ENCODE results near the gene MYOM1. TPM values are rescaled to one million over a fixed set of nuclear protein-coding genes. Genes with fewer than 3 reads are reported as not detected.

MYOM1 gene
- total RNA-seq, 1 donor from 2014 or later: 4.9 TPM

- ChIA-PET POLR2A (interaction anchor here (0.7 kb wide), 1 partner anchor 342 kb away, joined by 5 read pairs; no protein-coding TSS in a partner anchor), CTCF (interaction anchor here (0.6 kb wide), 1 partner anchor 25 kb away, joined by 3 read pairs; no protein-coding TSS in a partner anchor)
- H3K36me3 Mint-ChIP-seq (ENCODE audit: low read depth): peaks cover 3% of the 10 kb centered on the region
- no peaks in the 10 kb centered on the region for H3K4me1 Mint-ChIP-seq
- no peak overlapping the region for H3K27ac Mint-ChIP-seq
- no peak for TF ChIP-seq CTCF (IDR thresholded peaks at IDR 0.05)
- no peaks in the 10 kb centered on the region for H3K9me3 Mint-ChIP-seq
- no peak for ATAC-seq (ENCODE audit: low read depth)
- no peak for DNase-seq
- H3K27me3 Mint-ChIP-seq: no peaks in the 10 kb centered on the region
- H3K4me3 Mint-ChIP-seq: no peak overlapping the region
- intact Hi-C loops (cut with micrococcal nuclease): no loop called here
Observed at GRCh38 chr18:3086871-3087270, 132.9 kb downstream of the MYOM1 start.

- CTCF ChIA-PET: interaction anchor here (1.1 kb wide), 1 partner anchor 44 kb away, joined by 3 read pairs; no protein-coding TSS in a partner anchor
- intact Hi-C loops (cut with micrococcal nuclease): no loop called here
- H3K36me3 Mint-ChIP-seq (ENCODE audit: low read depth): peaks cover 3% of the 10 kb centered on the region
- no peaks in the 10 kb centered on the region for H3K9me3 Mint-ChIP-seq
- POLR2A ChIA-PET: no interaction called here
- no peak overlapping the region for H3K27ac Mint-ChIP-seq
- no peak overlapping the region for H3K4me3 Mint-ChIP-seq
- H3K4me1 Mint-ChIP-seq: no peaks in the 10 kb centered on the region
- H3K27me3 Mint-ChIP-seq: no peaks in the 10 kb centered on the region
- DNase-seq (no peak), ATAC-seq (ENCODE audit: low read depth) (no peak)
- TF ChIP-seq CTCF (IDR thresholded peaks at IDR 0.05): no peak
Observed at GRCh38 chr18:3085612-3086011, 134.2 kb downstream of the MYOM1 start.

GRCh38 chr18:3084206-3084605 lies 135.6 kb downstream of the MYOM1 start:
- no peak for ATAC-seq (ENCODE audit: low read depth)
- DNase-seq: no peak
- ChIA-PET POLR2A (no interaction called here), CTCF (no interaction called here)
- H3K4me3 Mint-ChIP-seq: no peak overlapping the region
- no peaks in the 10 kb centered on the region for H3K9me3 Mint-ChIP-seq
- H3K27ac Mint-ChIP-seq: no peak overlapping the region
- no peaks in the 10 kb centered on the region for H3K27me3 Mint-ChIP-seq
- TF ChIP-seq CTCF (IDR thresholded peaks at IDR 0.05): no peak
- no peaks in the 10 kb centered on the region for H3K4me1 Mint-ChIP-seq
- H3K36me3 Mint-ChIP-seq (ENCODE audit: low read depth): peaks cover 3% of the 10 kb centered on the region
- intact Hi-C loops (cut with micrococcal nuclease): no loop called here

GRCh38 chr18:3083766-3084165 lies 136.0 kb downstream of the MYOM1 start:
- CTCF ChIA-PET: no interaction called here
- DNase-seq (no peak), ATAC-seq (ENCODE audit: low read depth) (no peak)
- Mint-ChIP-seq H3K27me3 (no peaks in the 10 kb centered on the region), H3K36me3 (ENCODE audit: low read depth) (peaks cover 3% of the 10 kb centered on the region), H3K9me3 (no peaks in the 10 kb centered on the region), H3K4me1 (no peaks in the 10 kb centered on the region), H3K4me3 (no peak overlapping the region), H3K27ac (no peak overlapping the region)
- TF ChIP-seq CTCF (IDR thresholded peaks at IDR 0.05): no peak
- POLR2A ChIA-PET: no interaction called here
- intact Hi-C loops (cut with micrococcal nuclease): no loop called here

GRCh38 chr18:3081584-3081991 lies 138.2 kb downstream of the MYOM1 start:
- no peaks in the 10 kb centered on the region for H3K9me3 Mint-ChIP-seq
- no peak overlapping the region for H3K4me3 Mint-ChIP-seq
- ChIA-PET CTCF (no interaction called here), POLR2A (no interaction called here)
- no peak overlapping the region for H3K27ac Mint-ChIP-seq
- no peak for TF ChIP-seq CTCF (IDR thresholded peaks at IDR 0.05)
- H3K36me3 Mint-ChIP-seq (ENCODE audit: low read depth): peaks cover 3% of the 10 kb centered on the region
- no peaks in the 10 kb centered on the region for H3K4me1 Mint-ChIP-seq
- intact Hi-C loops (cut with micrococcal nuclease): no loop called here
- H3K27me3 Mint-ChIP-seq: no peaks in the 10 kb centered on the region
- DNase-seq: no peak
- no peak for ATAC-seq (ENCODE audit: low read depth)
